Sigmoid colon (tissue), 3 donors: ENCODE data around the gene MTAP.

ENCODE experiments used
- POLR2A ChIP-seq, 2 donors: fragments of 450-650 bp; IDR thresholded peaks; one replicate each; pipeline ENCODE4 v1.6.1; 2016; ENCODE audit warnings: antibody characterized with exemption in 2 of 2, mild to moderate bottlenecking in 2 of 2, moderate library complexity in 2 of 2
- TF ChIP-seq, protein P1 (sequence below), 4 experiments: fragments of 450-650 bp in 3 of 4; fragments of 200-600 bp in 1 of 4; IDR thresholded peaks; one replicate each; pipeline ENCODE4 v1.5.1; 2016 to 2019; ENCODE audit warnings: antibody characterized with exemption in 4 of 4, mild to moderate bottlenecking in 3 of 4, moderate library complexity in 2 of 4

DNA sequence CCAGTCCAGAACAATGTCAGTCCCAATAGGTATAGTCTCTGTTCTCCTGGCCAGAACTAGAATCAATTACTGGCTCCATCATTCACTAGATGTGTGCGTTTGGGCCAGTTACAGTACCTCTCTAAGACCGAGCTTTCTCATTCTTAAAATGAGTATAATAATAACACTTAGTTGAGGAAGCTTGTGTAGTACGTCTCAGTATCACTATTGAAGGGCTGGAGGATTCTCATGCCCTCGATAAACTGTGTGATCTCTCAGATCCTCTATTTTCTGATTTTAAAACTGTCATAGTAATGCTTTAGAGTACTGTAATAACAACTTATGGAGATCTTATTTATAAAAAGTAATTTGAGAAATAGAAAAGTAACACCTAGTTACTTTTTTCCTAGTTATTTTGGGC lies 141.0 kb downstream of the MTAP start:
- TF ChIP-seq, protein P1, sequence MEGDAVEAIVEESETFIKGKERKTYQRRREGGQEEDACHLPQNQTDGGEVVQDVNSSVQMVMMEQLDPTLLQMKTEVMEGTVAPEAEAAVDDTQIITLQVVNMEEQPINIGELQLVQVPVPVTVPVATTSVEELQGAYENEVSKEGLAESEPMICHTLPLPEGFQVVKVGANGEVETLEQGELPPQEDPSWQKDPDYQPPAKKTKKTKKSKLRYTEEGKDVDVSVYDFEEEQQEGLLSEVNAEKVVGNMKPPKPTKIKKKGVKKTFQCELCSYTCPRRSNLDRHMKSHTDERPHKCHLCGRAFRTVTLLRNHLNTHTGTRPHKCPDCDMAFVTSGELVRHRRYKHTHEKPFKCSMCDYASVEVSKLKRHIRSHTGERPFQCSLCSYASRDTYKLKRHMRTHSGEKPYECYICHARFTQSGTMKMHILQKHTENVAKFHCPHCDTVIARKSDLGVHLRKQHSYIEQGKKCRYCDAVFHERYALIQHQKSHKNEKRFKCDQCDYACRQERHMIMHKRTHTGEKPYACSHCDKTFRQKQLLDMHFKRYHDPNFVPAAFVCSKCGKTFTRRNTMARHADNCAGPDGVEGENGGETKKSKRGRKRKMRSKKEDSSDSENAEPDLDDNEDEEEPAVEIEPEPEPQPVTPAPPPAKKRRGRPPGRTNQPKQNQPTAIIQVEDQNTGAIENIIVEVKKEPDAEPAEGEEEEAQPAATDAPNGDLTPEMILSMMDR (IDR thresholded peaks at IDR 0.05), result no peak
- no peak for TF ChIP-seq POLR2A (IDR thresholded peaks at IDR 0.05)
